IPS DF 19.7 (cell line): ENCODE data around the gene MIGA1.

Experiments
- DNase-seq: peaks from one replicate; pipeline ENCODE4 v3.0.0-alpha.2; 2013; ENCODE audit warnings: low read depth, low spot score

The MIGA1 gene

DNA sequence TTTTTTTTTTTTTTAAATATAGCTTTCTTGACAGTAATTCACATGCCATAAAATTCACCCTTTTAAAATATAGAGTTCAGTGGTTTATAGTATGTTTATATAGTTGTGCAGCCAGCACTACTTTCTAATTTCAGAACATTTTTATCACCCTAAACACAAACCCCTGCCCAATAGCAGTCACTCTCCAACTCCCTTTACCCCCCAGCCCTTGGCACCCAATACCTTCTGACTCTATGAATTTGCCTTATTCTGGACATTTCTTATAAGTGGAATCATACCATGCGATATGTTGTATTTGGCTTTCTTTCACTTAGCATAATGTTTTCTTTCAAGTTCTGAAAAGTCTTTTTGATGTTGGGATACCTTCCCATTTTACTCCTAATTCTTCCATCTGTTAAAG lies 66.5 kb downstream of the MIGA1 start:
- no peak for DNase-seq

DNA sequence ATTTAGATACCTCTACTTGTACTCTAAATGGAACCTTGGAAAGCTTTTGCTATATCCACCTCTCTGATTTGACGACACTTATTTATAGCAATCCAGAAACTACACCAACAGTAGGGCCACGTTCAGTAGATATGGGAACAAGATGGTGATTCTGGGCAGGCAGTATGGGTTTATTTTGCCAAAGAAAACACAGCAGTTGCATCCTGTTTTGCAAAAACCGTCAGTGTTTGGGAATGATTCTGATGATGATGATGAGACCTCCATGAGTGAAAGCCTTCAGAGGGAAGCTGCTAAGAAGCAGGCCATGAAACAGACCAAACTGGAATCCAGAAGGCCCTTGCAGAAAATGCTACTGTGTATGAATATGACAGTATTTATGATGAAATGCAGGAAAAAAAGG lies 67.5 kb downstream of the MIGA1 start:
- no peak for DNase-seq

DNA sequence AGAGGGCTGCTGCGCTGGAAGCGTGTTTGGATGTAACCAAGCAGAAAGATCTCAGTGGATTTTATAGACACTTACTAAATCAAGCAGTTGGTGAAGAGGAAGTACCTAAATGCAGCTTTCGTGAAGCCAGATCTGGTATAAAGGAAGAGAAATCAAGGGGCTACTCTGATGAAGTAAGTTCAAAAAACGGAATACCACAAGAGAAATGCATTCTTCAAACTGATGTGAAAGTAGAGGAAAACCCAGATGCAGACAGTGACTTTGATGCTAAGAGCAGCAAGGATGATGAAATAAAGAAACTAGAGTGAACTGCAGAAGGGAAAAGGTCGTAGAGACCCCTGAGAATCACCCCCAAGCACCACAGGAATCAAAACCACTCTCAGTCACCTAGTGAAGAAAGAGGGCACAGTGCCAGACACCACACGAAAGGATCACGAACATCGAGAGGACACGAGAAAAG lies 68.2 kb downstream of the MIGA1 start:
- no peak for DNase-seq

DNA sequence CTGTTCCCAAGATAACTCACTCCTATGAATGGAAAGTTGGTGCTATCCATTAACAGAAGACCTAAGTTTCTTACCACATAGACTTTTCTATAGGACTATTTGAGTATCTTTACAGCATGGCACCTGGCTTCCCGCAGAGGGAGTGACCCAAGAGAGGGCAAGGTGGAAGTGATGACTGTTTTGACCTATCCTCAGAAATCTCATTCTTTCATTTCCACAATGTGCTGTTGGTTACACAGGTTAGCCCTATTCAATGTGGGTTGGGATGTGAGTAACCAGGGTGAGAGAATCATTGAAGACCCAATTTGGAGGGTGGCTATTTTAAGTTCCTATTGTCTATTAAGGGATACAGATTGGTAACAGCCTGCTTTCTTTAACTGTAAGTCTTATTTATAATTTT lies 70.6 kb downstream of the MIGA1 start:
- DNase-seq: no peak

- DNase-seq: no peak
Measured at GRCh38 chr1:77857552-77857951, 78.1 kb downstream of the MIGA1 start.

- DNase-seq: no peak
Measured at GRCh38 chr1:77858725-77859124, 79.3 kb downstream of the MIGA1 start.

GRCh38 chr1:77859248-77859647 lies 79.8 kb downstream of the MIGA1 start:
- no peak for DNase-seq

GRCh38 chr1:77866296-77866695 lies 86.8 kb downstream of the MIGA1 start:
- DNase-seq: no peak

- no peak for DNase-seq
Measured at GRCh38 chr1:77872645-77873044, 93.2 kb downstream of the MIGA1 start.

DNA sequence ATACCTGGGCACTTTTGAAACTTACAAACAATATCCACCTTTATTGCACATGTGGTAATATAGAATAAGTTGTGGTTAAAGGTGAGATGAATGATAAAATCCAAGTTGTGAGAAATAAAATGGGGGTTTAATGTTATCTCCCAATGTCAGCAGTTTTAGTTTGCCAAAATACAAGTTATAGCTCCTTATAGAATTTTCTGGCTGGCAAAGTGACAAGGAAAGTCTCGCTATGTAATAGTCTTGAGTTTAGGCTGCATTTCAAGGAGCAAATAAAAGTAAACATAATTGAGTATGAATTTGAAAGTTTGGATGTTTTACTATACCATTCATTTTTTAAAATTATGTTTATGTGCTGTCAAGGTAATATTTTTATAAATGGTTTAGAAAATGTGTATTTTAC lies 94.0 kb downstream of the MIGA1 start:
- DNase-seq: no peak

- no peak for DNase-seq
Measured at GRCh38 chr1:77874804-77875445, 95.5 kb downstream of the MIGA1 start.

DNA sequence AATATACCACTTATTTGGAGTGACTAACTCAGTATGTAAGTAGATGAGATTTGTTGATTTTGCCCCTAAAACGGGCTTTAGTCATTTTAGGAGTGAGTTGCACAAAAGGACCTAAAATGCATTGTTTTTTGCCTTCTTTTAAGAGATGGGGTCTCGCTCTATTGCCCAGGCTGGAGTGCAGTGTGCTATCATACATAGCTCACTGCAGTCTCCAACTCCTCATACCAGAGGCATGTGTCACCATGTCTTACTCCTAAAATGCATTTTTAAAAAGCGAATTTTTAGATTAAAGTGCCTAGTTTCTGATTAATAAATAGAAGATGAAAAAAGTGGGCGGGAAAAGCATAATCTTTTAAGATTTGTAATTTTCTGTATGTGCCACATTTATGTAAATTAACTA lies 97.4 kb downstream of the MIGA1 start:
- DNase-seq: no peak

- DNase-seq: no peak
Measured at GRCh38 chr1:77881061-77881460, 101.6 kb downstream of the MIGA1 start.

DNA sequence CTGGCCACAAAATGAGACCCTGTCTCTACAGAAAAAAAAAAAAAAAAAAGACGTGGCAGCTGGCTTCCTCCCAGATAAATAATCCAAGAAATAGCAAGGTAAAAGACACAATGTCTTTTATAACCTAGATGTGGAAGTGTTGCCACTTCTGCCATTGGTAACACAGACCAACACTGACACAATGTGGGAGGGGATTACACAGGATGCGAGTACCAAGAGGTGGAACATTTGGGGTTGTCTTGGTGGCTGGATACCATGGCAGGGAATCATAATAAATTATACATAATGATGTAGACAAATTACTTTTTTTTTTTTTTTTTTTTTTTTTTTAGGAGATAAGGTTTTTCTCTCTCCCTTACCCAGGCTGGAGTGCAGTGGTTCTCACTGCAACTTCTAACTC lies 103.0 kb downstream of the MIGA1 start:
- no peak for DNase-seq

DNA sequence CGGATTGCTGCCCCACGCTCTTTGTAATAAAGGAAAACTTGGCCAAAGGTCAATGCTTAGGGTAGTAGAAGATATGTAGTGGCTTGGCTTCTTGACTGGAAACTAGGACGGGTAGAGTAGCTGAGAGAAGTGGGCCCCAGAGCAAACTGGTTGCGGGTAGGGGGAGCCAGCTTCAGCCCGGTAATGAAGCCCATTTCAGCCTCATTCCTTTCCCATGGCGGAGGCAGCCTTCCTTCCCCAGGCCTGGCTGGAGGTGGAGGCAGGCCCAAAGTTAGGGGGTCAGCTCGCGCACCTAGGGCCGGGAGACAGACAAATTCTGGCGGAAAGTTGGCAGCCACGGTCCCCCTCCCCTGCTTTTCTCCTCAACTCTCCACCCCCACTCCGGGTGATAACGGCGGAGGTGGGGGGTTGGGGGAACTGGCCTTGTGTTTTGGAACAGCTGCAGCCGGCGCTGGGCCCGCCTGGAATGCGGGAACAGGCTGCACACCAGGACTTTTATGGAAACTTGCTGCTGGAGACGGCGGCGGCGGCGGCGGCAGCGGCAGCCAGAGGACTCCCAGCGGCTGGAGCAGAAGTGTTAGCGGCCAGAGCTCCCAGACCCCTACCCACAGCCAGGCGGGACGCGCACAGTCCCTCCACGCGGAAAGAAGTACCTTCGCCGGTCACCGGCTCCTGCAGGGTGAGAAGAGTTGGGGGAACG lies 108.8 kb downstream of the MIGA1 start, which contains the start of gene NEXN:
TSS of gene NEXN (plus strand) at position 544 of the 700 bp plus-strand sequence. CDS start 27,483 bp downstream, outside the sequence.
- DNase-seq: no peak

DNA sequence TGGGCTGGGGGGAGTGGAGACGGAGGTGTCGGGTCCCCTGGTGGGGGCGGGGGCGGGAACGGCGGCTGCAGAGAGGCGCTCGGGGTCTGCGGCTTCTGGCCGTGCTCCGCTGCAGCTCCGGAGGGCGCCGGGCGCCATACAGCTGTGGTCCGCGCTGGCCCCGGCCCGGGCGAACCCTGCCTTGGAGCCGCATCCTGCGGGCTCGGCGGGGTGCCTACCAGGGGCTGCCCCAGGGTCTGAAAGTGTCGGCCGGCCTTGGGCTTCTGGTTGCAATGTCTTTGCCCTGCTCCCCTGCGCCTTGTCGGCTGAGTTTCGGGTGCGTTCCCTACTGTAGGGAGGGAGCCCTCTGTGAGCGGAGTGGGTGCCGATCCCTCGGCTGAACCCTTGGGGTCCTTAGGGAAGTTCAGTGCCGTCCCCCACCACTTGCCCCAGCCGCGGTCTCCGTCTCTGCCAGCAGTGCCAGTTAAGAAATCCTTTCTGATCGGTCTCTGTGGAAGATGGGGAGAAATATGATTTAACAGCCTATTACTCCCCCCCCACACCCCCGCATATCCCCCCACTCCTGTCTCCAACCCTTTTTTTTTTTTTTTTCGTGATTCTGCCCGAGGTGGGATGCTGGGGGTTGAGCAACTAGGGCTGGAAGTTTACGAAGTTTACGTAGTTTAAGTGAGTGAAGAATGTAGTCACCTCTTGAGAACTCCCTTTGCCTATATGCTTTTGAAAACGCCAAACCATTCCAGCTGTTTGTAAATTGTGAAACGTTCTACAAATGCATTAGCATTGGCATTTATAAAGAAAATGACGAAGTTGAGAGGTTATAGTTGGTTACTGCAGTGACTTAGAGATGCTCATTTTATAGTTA lies 109.6 kb downstream of the MIGA1 start:
- no peak for DNase-seq

- no peak for DNase-seq
Measured at GRCh38 chr1:77889671-77890070, 110.2 kb downstream of the MIGA1 start.

- DNase-seq: no peak
Measured at GRCh38 chr1:77891200-77891599, 111.8 kb downstream of the MIGA1 start.

DNA sequence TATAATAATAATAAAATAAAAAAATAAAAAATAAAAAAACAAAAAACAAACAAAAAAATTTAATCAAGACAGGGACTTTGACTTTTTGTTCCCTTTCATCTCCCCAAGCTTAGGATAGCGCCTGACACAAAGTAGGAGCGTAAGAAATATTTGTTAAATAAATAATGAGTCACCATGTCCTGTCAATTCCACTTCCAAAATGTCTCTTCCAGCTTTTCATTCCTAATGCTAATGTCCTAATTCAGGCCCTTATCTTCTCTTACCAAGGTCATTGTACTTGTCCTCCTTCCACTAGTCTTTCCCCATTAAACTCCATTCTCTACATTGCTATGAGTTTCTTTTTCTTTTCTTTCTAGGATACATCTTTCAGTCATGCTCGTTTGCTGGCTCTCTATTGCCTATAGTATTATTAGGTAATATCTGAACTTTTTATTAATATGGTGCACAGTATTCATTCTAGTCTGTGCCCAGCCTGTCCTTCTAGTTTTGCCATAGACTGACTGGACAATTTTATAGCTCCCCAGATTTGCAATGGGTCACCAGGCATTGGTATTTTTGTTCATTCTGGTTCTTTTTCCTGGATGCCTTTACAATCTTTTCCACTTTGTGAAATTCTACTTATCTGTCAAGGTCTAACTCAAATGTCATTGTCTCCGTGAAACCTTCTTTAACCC lies 120.3 kb downstream of the MIGA1 start:
- no peak for DNase-seq

DNA sequence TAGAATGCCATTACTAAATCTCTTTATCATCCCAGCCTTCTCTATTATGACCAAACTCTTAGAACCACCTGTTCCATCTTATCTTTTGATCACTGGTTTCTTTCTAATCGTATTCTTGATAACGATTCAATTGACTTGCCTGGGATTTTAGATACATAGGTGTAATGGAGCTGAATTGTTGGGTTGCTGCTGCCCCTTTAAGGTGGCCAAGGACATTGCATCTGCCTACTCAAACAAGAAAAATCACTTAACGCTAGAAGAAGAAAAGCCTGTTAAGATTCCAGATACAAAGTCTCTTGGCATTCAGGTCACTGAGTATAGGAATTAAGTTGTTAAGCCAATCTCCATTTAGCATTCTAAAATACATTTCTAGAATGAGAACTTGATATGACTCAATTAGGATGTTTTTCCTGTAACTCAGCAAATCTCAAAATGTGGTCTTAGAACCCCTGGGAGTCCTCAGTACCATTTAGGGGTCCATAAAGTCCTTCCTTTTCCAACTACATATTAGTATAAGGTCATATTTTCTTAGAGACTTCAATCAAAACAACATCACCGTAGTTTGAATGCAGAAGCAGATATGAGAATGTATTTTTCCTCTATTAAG lies 121.3 kb downstream of the MIGA1 start:
- no peak for DNase-seq

DNA sequence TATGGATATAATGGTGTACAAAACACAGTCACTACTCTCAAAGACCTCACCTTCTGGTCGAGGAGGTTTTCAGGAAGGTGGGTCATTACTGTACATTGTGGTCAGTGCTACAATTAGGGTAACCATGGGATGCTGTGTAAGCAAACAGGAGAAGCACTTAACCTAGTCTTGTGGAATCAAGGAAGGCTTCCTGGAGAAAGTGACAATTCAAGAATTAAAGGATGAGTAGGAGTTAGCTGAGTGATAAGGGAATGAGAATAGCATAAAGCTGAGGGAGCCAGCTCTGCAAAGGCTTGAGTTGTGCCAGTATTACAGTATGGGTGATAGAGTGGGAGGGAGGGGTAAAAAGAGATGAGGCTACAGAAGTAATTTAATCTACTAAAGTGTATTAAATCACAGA lies 126.2 kb downstream of the MIGA1 start:
- DNase-seq: no peak
